OCI-LY7 (cell line): Measurements from ENCODE around the gene CRACR2B. TPM values are rescaled to one million over a fixed set of nuclear protein-coding genes. Genes with fewer than 3 reads are reported as not detected.

Experiments
- BruUV-seq: library from RNA; stranded (reverse); fragments of 400-500 nt; replicated peaks from 2 replicates; lab custom pipeline; 2021; lab: Mats Ljungman, UMichigan
- CTCF ChIA-PET: fragments of 300-600 bp; sonication (Branson Sonifier 250); formaldehyde crosslinking; loops from one replicate; lab custom pipeline; 2022; ENCODE audit warnings: antibody characterized with exemption; ENCODE audit not compliant: unreplicated experiment; lab: Charles Lee
- POLR2A ChIA-PET: fragments of 300-600 bp; sonication (Branson Sonifier 250); formaldehyde crosslinking; loops from one replicate; lab custom pipeline; 2022; ENCODE audit warnings: antibody characterized with exemption; lab: Charles Lee
- DNase-seq: peaks from one replicate; pipeline ENCODE4 v3.0.0-alpha.2; 2015; ENCODE audit warnings: low spot score
- H2AFZ ChIP-seq: fragments of 200-600 bp; sonication (generic), shearing (Covaris generic); 2 replicates; pipeline ENCODE4 v1.6.1; 2014; ENCODE audit warnings: mild to moderate bottlenecking, antibody characterized with exemption, low read length, moderate library complexity
- H3K27ac ChIP-seq: fragments of 200-600 bp; sonication (generic); 2 replicates; pipeline ENCODE4 v1.5.1; 2014; ENCODE audit warnings: mixed run types, low read depth, mild to moderate bottlenecking, moderate library complexity, low read length, inconsistent platforms; ENCODE audit not compliant: poor library complexity, severe bottlenecking
- H3K36me3 ChIP-seq: fragments of 200-600 bp; sonication (generic); 2 replicates; pipeline ENCODE4 v1.6.1; 2014; ENCODE audit warnings: mild to moderate bottlenecking, antibody characterized with exemption, low read length, moderate library complexity, mixed read lengths; ENCODE audit not compliant: insufficient read depth
- H3K4me1 ChIP-seq: fragments of 200-600 bp; sonication (generic); 2 replicates; pipeline ENCODE4 v1.5.1; 2014; ENCODE audit warnings: mild to moderate bottlenecking, low read length; ENCODE audit not compliant: insufficient read depth, poor library complexity, severe bottlenecking
- H3K4me2 ChIP-seq: fragments of 200-600 bp; sonication (generic); 2 replicates; pipeline ENCODE4 v1.6.1; 2014; ENCODE audit warnings: mild to moderate bottlenecking, low read length
- H3K4me3 ChIP-seq: fragments of 200-600 bp; sonication (generic); 2 replicates; pipeline ENCODE4 v1.5.1; 2014; ENCODE audit warnings: mild to moderate bottlenecking, low read depth, low read length; ENCODE audit not compliant: poor library complexity, severe bottlenecking
- H3K79me2 ChIP-seq: fragments of 200-600 bp; sonication (generic); 2 replicates; pipeline ENCODE4 v1.6.1; 2016; ENCODE audit warnings: low read depth, mild to moderate bottlenecking, low read length, moderate library complexity, mixed read lengths; ENCODE audit not compliant: insufficient read depth
- H3K9me2 ChIP-seq: fragments of 200-600 bp; sonication (generic); 2 replicates; pipeline ENCODE4 v1.6.1; 2016; ENCODE audit warnings: mild to moderate bottlenecking, low read length, mixed read lengths; ENCODE audit not compliant: insufficient read depth
- H3K9me3 ChIP-seq: fragments of 200-600 bp; sonication (generic); 2 replicates; pipeline ENCODE4 v1.6.1; 2014; ENCODE audit warnings: mild to moderate bottlenecking, mixed run types, low read length, mixed read lengths
- H4K20me1 ChIP-seq: fragments of 200-600 bp; sonication (generic); 2 replicates; pipeline ENCODE4 v1.6.1; 2014; ENCODE audit warnings: mild to moderate bottlenecking, antibody characterized with exemption, low read length, moderate library complexity, mixed read lengths; ENCODE audit not compliant: insufficient read depth
- CTCF ChIP-seq: fragments of 200-600 bp; sonication (generic); conservative IDR thresholded peaks from 2 replicates; pipeline ENCODE4 v1.5.1; 2014; ENCODE audit warnings: mild to moderate bottlenecking, antibody characterized with exemption, low read length, moderate library complexity, mixed read lengths
- EZH2phosphoT487 ChIP-seq: fragments of 200-600 bp; sonication (generic); IDR thresholded peaks from 2 replicates; pipeline ENCODE4 v1.6.1; 2018; ENCODE audit warnings: low read depth, borderline replicate concordance, mild to moderate bottlenecking, mixed run types, antibody characterized with exemption, low read length, moderate library complexity, mixed read lengths
- intact Hi-C: fragments of 100-400 bp; cut with micrococcal nuclease; formaldehyde crosslinking; loops from one replicate; pipeline ENCODE4 v1.10.0; 2022; ENCODE audit not compliant: unreplicated experiment
- total RNA-seq, 2 experiments: library from RNA; depleted of rRNA in 1 of 2; stranded (reverse); fragments of >200 nt in 1 of 2; shearing (Covaris generic) in 1 of 2; gene quantifications; 2 replicates each; pipeline ENCODE4 v1.2.3, GENCODE V29; 2014 to 2022

CRACR2B gene
- total RNA-seq, 2 experiments from 2014 or later: 2.8 to 20.1 TPM

GRCh38 chr11:808427-809286 lies 19.1 kb upstream of the CRACR2B start:
- intact Hi-C loops: loop anchor here (2.0 to 5.0 kb wide), 2 partner anchors 34 to 231 kb away; partner anchors contain the start of genes PHRF1, POLR2L and TSPAN4
- CTCF ChIA-PET: no interaction called here
- H4K20me1 ChIP-seq: peaks cover 17% of the 10 kb centered on the region; the same call in 1 of the 2 replicates
- H3K36me3 ChIP-seq: peaks cover 37% of the 10 kb centered on the region
- H3K9me2 ChIP-seq: no peaks in the 10 kb centered on the region
- peak overlapping the region; percentile 100 for H3K4me3 ChIP-seq
- H3K4me2 ChIP-seq: peak overlapping the region; percentile 71
- BruUV-seq: TSS peak; percentile 80
- peaks cover 43% of the 10 kb centered on the region for H3K79me2 ChIP-seq
- H2AFZ ChIP-seq: peak overlapping the region; percentile 5; the same call in 1 of the 2 replicates
- H3K27ac ChIP-seq: peak overlapping the region; percentile 84
- TF ChIP-seq EZH2phosphoT487 (no peak), CTCF (peak; percentile 57; the same call in 1 of the 2 replicates)
- peaks cover 61% of the 10 kb centered on the region for H3K4me1 ChIP-seq
- DNase-seq: peak; percentile 71
- POLR2A ChIA-PET: interaction anchor here (0.5 to 2.0 kb wide), 8 partner anchors 8 to 327 kb away, joined by 3 to 6 read pairs (median 4); no protein-coding TSS in a partner anchor
- H3K9me3 ChIP-seq: no peaks in the 10 kb centered on the region

DNA sequence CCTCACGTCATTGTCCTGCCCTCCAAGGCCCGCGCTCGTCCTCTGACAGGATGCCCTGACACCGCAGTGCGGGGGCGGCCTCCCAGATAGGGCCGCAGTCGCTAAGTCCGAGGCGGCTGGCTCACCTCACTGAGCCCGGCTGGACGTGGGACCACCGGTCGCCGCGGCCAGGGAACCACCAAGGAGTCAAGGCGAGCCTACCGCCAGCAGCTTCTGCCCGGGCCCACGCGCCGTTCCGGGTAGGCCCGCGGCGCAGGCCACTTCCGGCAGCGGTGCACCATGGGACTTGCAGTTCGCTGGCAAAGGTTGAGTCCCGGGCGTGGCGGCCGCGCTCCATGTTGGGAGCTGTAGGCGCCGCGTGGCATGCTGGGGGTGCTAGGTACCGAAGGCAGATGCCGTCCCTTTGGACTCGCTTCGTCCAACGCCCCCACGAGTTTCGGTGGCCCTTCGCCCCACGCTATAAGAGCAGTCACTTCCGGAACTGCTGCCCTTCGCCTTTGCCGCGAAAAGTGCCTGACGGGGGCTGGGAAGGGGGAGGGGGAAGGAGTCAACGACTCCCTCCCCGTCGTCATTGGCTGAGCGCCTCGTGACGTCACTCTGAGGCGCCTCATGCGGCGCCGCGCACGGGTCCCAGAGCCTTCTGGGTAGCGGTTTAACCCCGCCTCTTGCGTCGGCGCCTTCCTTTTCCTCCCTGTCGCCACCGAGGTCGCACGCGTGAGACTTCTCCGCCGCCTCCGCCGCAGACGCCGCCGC lies 18.3 kb upstream of the CRACR2B start, which contains the start of gene RPLP2:
TSS of gene RPLP2 (plus strand) at position 681 of the 753 bp plus-strand sequence. CDS start 268 bp downstream, outside the sequence.
- H4K20me1 ChIP-seq: peaks cover 17% of the 10 kb centered on the region; the same call in 1 of the 2 replicates
- DNase-seq: peak; percentile 99
- peak within 1 kb of the TSS; percentile 71 for H3K4me2 ChIP-seq
- H3K36me3 ChIP-seq: peaks cover 43% of the 10 kb centered on the region
- peaks cover 43% of the 10 kb centered on the region for H3K79me2 ChIP-seq
- POLR2A ChIA-PET: interaction anchor here (0.6 to 2.0 kb wide), 7 partner anchors 8 to 87 kb away, joined by 3 to 6 read pairs (median 4); no protein-coding TSS in a partner anchor
- intact Hi-C loops: loop anchor here (2.0 to 5.0 kb wide), 2 partner anchors 33 to 232 kb away; partner anchors contain the start of genes PHRF1, POLR2L and TSPAN4
- CTCF ChIA-PET: no interaction called here
- peak within 1 kb of the TSS; percentile 78 for H2AFZ ChIP-seq
- TF ChIP-seq CTCF (no peak), EZH2phosphoT487 (no peak)
- H3K4me1 ChIP-seq: peaks cover 56% of the 10 kb centered on the region
- H3K9me2 ChIP-seq: no peaks in the 10 kb centered on the region
- H3K9me3 ChIP-seq: no peaks in the 10 kb centered on the region
- no TSS peak for BruUV-seq
- peak within 1 kb of the TSS; percentile 84 for H3K27ac ChIP-seq
- peak within 1 kb of the TSS; percentile 100 for H3K4me3 ChIP-seq
